NCI-H69 (cell line): ENCODE results near the gene BCL7C.
A peak's percentile ranks its signal among the peaks of the same experiment; 100 is the strongest.

Experiments used
- DNase-seq: peaks from one replicate; lab custom pipeline; 2025; lab: John Stamatoyannopoulos, UW

Gene BCL7C

DNA sequence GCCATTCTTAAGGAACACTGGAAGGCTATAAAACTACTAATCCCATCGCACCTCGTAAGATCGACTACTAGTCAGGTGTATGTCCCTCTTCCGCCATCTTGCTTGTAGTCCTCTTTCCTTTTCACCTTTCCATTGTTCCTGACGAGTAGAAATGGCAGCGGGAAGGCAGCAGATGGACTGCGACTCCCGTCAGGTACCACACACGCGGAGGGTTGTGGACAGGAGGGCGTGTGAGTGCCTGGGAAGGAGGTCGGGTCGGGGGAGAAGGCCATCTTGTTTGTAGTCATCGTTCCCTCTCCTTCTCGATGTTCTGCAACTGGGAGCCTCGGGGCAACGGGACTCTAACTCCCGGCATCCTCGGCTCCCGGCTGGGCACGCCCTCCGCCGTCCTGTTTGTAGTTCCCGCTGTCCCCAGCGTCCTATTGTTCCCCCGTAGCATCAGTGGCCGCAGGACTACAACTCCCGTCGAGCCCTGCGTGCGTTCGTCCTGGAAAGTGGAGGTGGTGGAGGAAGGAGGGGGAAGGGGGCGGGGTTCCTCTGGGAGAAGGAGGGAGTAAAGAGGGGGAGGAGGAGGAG is 29.2 kb upstream of the BCL7C start:
- DNase-seq, result peak; percentile 100

DNA sequence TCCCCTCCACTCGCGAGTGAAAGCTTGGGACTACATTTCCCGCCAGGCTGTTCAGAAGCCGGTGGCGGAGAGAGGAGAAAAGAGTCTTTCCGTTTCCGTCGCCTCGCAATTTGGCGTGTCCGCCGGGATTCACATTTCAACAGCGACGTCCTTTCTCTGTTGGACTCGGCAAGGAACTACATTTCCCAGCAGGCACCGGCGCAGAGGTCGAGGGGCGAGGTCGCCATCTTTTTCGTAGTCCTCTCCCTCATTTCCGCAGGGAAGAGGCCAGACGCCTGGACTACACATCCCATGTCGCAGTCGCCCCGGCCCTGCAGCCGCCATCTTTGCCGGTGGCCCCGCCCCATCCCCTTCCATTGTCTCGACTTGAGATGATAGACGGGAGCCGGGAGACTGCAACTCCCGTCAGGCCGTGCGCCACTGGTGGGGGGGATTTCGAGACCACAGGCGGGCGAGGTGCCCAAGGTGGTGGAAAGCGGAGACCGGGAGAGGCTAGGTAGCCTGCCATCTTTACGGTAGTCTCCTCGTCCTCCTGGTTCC is 28.6 kb upstream of the BCL7C start:
- DNase-seq, result peak; percentile 100

DNA sequence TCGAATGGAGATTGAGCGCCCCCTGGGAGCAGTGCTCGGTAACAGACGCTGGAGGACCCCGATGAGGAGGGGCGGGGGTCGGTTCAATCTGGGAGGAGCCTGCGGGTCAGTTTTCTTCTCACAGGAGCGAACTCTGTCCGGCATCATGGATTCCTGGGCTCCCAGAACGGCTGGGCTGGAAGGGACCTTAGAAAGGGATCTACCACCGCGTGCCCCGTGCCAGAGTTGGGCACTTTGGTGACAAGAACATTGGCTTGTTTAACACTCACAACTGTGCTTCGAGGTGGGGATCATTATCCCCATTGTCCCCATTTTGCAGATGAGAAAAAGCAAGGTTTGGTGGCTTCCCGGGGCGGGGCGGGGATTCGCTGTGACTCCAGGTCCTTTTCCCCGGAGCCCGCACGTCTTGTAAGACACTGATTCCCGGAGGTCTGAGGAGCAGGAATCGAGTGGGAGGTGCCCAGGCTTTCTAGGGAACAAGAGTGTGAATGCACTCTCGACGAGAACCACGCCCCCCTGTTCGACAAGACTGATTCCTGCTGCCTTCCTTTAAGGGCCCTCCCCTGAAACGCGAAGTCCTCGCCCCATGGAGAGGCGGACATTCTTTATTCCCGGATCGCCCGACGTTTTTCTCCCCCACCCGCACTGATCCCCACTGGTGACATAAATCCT is 28.0 kb upstream of the BCL7C start:
- peak; percentile 95 for DNase-seq

DNA sequence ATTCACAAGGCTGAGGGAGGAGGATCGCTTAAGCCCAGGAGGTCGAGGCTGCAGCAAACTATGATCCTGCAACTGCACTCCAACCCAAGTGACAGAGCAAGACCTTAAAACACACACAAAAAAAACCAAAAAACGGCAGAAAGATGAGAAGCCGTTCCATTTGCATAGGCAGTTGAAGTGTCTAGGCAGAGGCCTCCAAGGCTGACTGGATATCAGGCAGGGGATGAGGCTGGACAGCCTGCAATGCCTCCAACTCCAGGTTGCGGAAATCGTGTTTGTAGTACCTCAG is 27.5 kb upstream of the BCL7C start:
- DNase-seq, result no peak

DNA sequence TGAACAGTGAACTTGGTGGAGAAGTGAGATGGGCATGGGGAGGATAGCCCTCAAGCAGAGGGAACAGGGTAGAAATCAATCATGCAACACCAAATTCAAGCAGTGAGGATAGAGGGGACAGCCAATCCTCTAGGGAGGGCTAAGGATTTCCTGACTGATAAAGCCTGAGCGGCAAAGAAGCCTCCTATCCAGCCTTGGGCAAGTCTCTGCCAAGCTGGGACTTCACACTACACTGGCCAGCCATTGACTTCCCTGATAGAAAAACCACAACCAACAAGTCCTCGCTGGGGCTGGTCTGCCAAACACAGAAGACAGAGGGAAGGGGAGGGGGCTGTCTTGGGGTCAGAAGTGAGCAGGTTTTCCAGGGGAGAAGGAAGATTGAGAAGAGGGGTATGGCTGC is 27.0 kb upstream of the BCL7C start:
- DNase-seq, result no peak

DNA sequence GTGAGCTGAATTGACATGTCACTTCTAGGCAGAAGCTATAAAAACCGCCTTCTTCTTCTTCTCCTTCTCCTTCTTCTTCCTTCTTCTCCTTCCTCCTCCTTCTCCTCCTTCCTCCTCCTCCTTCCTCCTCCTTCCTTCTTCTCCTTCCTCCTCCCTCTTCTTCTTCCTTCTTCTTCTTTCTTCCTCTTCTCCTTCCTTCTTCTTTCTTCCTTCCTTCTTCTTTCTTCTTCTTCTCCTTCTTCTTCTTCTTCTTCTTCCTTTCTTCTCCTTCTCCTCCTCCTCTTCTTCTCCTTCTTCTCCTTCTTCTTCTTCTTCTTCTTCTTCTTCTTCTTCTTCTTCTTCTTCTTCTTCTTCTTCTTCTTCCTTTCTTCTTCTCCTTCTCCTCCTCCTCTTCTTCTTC is 24.7 kb upstream of the BCL7C start:
- no peak for DNase-seq

DNA sequence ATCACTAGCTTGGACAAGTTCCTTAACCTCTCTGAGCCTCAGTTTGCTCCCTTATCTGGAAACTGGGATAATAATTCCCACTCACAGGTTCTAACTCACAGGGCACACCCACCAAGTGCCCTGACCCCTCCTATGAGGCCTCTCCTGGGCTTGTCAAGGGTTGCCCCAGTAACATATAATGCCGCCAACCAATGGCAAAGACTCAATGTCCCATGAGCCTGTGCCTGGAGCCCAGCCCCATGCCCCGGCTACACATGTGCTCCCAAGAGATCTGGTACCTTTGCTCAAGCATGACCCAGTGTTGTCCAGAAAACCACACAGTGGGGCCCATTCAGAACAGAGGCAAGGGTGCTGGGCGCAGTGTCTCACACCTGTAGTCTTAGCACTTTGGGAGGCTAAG is 21.0 kb upstream of the BCL7C start:
- DNase-seq, result no peak

DNA sequence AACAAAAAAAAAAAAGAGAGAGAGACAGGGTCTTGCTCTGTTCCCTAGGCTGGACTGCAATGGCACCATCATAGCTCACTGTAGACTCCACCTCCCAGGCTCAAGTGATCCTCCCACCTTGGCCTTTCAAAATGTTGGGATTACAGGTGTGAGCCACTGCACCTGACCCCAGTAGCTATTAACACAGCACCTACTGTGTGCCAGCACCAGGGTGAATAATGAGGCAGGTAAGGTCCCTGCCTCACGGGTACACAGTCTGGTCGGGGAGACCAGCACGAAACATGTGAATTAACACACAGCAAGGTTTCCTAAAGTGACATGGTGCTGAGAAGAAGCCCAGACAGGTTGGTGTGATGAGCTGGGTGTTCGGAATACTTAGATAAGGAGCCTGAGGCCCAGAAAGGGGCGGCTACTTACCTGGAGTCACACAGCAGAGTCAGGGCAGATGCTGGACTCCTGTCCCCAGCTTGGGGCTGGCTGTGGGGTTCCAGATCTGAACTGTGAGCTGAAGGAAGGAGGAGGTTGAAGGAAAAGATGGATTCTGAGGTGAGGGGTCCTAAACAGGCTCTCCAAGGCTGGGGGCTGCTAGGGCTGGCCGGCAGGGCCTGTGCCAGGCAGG is 19.0 kb upstream of the BCL7C start:
- no peak for DNase-seq

DNA sequence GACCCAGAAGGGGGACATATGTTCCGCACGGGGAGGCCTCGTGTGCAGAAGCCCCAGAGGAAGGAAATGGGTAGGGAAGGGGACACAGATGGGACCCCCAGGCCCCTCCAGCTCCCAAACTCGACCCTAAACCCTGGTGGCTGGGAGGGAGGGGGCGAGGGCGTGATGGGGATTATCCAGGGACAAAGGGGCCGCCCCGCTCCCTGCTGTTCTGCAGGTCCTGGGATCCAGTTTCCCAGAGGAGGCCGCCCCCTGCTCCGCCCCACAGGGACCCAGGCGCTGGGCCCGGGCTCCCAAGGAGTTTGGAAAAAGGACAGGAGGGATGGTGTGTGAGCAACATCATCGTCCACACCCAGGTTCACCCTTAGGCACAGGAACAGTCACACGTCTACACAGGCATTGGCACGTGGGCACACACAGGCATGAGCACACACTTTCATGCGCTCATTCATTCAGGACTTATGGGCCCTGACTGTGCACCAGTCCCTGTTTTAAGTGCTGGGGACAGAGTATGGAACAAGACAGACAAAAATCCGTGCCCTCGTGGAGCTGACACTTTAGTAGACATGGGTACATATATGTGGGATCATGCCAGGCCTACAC is 16.7 kb upstream of the BCL7C start:
- no peak for DNase-seq

DNA sequence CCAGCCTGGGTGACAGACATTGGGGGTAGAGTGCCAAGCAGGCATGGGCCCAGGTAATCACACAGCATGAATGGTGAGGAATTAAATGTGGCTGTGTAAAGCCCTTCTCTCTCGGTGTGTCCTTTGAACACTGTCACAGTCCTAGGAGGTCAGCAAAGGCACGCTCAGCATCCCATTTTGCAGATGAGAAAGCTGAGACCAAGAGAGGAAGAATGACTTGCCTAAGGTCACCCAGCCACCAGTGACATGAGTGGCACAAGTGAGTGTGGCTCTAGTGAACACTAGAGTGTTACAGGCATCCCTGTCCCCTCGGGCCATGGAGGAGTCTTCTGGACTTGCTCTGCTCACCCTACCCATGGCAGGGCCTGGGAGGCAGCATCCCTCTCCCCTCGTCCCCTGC is 13.2 kb upstream of the BCL7C start:
- DNase-seq, result no peak

DNA sequence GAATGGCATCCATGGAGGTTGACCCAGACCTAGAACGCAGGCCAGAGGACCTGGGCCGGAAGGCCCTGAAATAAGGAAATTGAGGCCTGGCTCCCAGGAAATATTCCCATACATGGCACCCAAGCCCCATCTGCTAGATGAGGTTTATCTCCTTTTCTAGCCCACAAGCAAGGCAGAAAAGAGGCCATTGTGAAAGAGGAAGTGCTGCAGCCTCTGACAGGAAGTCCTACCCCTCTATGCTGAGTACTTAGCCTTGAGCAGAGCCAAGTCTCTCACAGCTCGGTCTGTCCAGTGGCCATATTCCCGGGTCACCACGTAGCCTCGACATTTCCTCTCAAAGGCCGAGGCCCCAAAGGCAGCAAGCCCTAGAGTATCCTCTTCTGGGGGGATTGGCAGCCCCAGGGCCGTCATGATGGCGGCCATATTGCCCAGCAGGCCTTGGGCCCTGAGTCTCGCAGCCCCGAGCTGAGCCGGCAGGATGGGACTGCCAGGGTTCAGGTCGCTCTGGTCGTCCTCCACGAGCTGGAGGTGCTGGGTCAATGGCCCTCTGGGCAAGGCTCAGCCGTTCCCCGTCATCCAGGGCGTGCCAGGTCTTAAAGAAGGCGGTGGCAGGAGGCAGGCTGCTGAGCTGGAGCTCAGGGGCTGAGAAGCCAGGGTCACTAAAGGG is 10.4 kb upstream of the BCL7C start:
- no peak for DNase-seq

DNA sequence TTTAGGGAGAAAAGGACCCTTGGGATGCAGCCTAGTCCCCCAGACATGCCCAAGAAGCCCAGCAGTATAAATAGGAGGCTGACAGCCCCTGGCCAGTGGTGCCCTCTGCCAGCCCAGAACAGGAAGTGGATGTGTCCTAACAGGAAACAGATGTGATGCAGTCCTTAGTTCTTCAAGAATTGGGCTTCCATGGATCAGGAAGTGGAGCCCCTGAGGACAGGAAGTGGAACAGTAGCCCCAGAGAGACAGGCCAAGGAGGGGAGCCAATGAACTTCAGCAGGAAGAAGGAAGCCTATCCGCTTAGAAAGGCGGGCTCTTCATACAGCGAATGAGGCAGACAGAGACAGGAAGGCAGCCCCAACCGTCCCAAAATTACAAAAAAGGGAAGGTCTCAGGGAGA is 9.7 kb upstream of the BCL7C start:
- DNase-seq, result peak; percentile 48

DNA sequence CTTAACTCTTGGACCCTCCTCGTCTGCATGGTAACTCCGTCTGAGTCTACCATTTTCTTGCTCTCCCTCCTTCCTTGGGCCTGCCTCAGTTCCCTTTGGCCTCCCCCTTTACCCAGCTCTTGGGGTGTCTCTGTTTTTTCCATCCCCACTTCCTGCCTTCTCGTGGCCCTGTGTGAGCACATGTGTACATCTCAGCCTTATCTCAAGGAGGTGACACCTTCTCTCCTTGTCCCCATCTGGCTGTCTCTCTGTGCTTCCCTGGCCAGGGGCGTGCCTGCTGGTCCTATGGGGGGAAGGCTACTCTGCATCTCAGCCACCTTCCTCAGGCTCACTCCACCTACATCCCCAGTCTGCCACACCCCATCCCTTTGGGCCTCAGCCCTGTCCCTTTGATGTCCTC is 9.1 kb upstream of the BCL7C start:
- no peak for DNase-seq

DNA sequence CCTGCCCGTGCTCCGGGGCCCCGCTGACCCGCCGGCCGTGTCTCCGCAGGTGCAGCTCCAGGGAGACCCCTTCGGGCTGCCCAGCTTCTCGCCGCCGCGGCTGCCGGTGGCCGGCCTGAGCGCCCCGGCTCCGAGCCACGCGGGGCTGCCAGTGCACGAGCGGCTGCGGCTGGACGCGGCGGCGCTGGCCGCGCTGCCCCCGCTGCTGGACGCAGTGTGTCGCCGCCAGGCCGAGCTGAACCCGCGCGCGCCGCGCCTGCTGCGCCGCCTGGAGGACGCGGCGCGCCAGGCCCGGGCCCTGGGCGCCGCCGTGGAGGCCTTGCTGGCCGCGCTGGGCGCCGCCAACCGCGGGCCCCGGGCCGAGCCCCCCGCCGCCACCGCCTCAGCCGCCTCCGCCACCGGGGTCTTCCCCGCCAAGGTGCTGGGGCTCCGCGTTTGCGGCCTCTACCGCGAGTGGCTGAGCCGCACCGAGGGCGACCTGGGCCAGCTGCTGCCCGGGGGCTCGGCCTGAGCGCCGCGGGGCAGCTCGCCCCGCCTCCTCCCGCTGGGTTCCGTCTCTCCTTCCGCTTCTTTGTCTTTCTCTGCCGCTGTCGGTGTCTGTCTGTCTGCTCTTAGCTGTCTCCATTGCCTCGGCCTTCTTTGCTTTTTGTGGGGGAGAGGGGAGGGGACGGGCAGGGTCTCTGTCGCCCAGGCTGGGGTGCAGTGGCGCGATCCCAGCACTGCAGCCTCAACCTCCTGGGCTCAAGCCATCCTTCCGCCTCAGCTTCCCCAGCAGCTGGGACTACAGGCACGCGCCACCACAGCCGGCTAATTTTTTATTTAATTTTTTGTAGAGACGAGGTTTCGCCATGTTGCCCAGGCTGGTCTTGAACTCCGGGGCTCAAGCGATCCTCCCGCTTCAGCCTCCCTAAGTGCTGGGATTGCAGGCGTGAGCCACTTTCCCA is 8.4 kb upstream of the BCL7C start:
- peak; percentile 83 for DNase-seq

DNA sequence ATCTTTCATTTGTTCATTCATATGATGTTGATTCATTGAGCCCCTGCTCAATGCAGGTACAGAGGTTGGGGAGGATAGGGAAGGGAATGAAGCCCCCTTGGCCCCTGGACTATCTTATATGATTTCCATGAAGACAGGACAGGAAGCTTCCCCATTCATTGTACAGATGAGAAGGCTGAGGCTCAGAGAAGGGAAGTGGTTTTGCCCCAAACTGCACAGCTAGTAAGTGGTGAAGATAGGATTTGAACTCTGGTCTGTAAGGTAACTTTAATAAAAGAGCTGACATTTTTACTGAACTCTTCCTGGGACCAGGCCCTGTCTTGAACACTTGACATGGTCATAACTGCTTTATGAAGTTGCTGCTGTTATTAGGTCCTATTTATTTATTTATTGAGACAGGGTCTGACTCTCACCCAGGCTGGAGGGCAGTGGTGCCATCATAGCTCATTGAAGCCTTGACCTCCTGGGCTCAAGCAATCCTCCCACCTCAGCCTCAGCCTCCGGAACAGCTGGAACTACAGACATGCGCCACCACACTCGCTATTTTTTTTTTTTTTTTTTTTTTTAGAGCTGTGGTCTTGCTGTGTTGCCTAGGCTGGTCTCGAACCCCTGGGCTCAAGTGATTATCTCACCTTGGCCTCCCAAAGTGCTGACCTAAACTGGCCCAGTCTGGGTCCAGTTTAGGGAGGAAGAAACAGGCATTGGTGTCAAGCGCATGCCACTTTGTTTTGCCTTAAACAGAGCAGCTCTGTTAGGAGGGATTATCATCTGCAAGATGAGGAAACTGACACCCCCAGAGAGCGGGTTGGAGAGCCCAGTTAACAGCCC is 7.5 kb upstream of the BCL7C start:
- no peak for DNase-seq

DNA sequence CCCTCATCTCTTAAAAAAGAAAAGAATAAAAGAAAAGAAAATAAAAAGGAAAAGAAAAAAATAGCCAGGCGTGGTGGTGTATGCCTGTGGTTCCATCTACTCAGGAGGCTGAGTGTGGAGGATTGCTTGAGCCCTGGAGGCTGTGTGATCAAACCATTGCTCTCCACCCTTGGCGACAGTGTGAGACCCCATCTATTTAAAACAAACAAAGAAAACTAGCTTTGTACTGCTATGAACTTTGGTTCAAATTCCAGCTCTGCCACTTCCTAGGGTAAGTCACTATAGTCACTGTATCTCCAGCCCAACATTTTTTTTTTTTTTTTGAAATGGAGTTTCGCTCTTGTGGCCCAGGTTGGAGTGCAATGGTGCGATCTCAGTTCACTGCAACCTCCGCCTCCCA is 6.7 kb upstream of the BCL7C start:
- no peak for DNase-seq

DNA sequence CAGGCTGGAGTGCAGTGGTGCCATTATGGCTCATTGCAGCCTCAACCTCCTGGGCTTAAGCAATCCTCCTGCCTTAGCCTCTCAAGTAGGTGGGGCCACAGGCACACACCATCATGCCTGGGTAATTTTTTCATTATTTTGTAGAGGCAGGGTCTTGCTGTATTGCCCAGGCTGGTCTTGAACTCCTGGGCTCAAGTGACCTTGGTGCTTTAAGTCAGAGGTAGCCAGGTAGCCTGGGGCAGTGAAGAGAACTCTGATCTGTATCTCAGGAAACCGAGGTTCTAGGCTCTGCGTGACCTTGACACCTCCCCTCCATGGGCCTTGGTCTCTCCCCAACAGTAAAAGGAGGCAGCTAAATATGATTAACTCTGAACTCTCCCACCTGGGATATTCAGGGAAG is 5.9 kb upstream of the BCL7C start:
- no peak for DNase-seq

DNA sequence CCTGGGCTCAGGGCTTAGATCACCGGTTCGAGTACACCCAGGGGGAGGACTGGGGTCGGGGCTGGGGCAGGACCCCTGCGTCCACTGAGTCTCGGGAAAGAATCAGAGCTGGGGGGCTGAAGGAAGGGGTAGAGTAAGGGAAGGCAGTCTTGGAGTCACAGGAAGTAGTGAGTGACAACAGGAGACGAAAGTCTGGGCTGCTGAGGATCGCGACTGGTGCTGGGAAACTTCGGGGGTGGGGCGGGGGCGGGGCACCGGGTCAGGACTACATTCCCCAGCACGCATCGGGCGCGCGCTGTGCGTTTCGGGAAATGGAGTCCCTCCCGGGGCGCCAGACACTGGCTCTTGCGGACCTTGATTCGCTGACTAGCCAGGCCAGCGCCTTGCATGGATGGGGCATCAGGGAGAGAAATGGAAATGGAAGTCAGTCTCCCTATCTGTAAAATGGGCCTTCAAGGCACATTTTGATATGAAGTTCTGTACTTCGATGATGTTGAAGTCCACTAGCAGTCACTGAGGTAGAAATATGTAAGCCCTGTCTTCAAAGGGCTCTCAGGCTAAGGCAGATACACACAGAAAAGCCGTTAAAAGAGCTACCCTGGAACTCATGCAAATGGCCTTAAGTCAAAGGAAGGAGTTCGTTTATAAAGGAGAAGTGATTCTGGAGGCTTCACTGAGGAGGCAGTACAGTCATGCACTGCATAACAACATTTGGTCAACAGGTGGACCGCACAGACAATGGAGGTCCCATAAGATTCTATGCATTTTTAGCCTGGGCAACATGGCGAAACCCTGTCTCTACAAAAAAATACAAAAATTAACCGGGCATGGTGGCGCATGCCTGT is 3.2 kb upstream of the BCL7C start:
- peak; percentile 94 for DNase-seq

DNA sequence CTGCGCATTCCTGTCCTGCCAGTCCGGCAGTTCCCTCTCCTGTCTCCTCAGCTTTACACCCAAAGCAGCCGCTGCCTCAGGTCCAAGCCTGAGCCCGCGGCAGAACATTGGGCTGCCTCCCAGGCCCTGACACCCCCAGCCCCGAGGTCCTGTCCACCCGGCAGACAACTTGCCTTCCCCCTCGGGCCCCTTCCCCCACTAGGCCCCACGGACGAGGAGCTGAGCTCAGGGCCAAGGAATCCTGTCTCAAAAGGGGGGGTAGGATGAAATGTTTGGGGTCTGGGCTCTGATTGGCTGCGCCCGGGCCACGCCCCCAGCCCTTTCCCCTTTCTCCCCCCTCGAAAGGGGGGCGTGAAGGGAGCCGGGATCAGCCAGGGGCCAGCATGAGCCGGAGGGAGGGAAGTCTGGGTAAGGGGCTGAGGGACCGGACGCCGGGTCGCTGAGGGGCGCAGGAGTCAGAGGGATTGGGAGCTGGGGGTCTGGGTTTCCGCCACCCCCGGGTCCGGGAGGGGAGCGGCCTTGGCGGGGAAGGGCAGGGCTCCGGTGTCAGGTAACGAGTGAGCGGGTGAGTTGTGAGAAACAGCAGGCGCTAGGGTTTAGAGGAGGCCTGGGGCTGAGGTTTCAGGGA is 2.5 kb upstream of the BCL7C start, which contains the start of gene CTF1:
Gene CTF1 (plus strand): TSS at position 354 of the 628 bp plus-strand sequence. CDS start 30 bp downstream, at position 384.
- peak; percentile 72 for DNase-seq
